GM19240 (cell line): ENCODE measurements around the gene ZBTB42.

Source experiments
- DNase-seq: peaks from one replicate; pipeline ENCODE4 v3.0.0; 2011; ENCODE audit warnings: low spot score; ENCODE audit not compliant: insufficient read length

The ZBTB42 gene

GRCh38 chr14:104794993-104795780 is 5.7 kb upstream of the ZBTB42 start, which contains the start of gene AKT1:
AKT1 (minus strand) TSS chr14:104795748; CDS start chr14:104792643, 3,105 bp downstream.
- DNase-seq: peak; percentile 76

DNA sequence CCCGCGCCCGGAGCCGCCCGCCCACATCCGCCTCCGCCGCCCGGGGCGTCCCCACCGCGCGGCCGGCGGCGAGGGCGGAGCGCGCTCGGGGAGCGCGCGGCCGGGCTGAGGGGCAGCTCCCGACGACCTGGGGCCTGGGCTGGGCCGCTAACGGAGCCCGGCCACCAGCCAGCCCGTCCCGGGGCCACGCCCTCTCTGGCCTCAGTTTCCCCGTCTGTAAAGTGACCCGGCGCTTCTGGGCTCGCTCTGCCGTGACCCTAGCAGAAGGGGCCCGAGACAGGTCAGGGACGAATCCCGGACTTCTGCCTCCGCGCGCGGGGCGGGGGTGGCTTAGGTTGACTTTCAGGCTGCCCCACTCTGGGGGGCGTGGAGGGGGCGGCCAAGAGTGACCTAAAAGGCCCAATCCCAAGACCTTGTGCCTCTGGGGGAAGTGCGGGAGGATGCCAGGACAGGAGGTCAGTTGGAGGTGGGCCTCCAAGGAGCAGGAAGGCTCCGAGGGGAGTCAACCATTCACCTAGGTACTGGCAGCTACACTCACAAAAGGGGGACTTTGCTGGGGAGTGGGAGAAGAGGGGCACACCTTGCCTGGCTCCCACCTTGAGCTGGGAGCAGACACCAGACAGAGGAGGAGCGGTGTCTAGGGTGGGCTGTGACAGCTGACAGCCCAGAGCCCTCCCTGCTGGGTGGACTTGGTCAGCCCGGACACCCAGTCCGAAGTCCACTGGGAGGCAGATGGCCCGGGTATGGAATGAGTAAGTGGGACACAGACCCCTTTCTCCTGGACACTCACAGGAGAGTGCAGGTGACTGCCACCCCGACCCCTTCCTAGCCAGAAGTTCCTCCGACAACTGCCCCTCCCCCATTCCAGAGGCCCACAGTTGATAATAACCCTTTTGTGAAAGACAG is 4.9 kb upstream of the ZBTB42 start:
- DNase-seq: peak; percentile 94

DNA sequence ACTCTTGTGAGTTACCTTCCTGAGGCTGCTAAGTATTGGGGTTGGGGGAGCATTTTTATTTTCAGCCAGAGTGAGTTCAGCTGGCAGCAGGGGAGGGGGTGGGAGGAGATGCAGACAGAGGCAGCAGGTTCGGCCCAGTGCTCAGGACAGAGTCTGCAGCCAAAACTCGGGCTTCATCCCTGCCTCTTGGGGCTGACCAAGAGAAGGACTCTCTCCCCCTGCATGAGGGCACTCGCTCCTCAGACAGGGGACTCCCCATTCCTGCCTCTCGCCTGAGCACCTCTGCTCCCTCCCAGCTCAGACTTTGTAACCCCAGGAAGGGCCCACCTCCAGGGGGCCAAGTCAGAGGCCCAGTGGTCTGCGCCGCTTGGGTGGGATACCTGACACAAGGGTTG is 4.2 kb upstream of the ZBTB42 start:
- no peak for DNase-seq

GRCh38 chr14:104797115-104798044 is 3.5 kb upstream of the ZBTB42 start:
- no peak for DNase-seq

GRCh38 chr14:104798300-104799243 is 2.3 kb upstream of the ZBTB42 start:
- no peak for DNase-seq

DNA sequence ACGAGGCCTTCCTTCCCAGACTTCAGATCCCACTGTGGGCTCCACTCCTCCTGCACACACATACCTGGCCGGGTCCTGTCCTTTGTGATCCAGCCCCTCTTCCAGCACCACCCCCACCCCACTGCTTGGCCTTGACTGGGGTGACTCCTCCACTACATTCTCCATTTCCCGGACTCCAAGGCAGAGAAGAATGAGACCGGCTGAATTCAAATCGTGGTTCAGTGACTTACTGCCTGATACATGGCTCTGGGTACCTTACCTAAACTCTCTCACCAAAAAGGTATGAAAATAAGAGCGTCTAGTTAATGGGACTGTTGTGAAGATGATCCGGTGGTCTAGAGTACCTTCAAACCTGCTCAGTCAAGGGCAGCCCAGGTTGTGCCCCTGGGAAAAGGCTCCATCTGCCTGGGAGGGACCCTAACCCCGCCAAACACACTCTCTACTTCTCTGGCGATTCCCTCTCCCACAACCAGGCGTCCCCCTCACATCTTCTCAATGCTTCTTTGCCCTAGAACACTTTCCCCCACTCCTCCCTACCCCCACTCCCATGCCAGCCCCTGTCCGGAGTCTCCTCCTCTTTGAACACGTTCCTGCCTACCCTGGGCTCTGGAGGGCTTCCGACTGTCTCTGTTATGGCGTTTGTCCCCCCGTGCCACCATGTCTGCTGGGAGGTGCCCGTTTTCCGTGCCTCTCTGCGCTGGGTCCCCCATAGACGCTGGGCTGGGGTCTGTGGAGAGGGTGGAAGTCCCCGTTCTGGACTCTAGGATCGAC is 1.5 kb upstream of the ZBTB42 start:
- DNase-seq: no peak

- peak; percentile 89 for DNase-seq
Observed at GRCh38 chr14:104800015-104800770, 708 bp upstream of the ZBTB42 start.

- no peak for DNase-seq
Observed at GRCh38 chr14:104801520-104802393, 856 bp downstream of the ZBTB42 start.

DNA sequence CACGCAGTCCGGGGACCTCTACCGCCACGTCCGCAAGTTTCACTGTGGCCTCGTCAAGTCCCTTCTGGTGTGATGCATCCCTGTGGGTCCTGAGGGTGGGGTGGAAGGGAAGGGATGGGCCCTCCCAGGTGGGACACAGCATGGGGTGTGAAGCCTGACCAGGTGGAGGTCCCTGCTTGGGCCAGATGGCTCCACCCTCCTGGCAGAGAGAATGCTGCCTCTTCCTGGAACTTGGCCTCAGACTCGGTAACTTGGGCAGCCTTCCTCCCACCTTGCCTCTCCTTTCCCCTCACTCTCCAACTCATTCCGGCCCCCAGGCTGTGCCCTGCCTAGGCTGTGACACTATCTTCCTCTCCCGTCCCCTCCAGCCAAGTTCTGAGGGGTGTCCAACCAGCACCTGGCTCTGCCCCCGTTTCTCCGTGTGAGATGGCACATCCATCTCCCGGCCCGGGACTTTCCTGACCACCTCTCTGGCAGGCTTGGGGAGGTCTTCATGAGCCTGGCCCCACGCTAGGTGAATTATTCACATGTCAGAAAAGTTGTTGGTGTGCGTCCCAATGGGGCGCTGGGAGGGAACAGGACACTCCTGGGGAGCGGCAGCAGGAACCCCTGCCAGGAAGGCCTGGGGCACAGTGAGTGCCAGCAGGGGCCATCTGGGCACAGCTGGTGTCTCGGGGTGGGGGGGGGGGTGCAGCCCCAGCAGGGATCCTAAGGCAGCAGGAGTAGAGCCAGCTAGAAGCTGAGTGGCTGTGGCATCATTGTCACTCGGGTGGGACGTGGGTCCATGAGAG is 1.7 kb downstream of the ZBTB42 start:
- DNase-seq: no peak

- no peak for DNase-seq
Observed at GRCh38 chr14:104803280-104803911, 2.5 kb downstream of the ZBTB42 start.

DNA sequence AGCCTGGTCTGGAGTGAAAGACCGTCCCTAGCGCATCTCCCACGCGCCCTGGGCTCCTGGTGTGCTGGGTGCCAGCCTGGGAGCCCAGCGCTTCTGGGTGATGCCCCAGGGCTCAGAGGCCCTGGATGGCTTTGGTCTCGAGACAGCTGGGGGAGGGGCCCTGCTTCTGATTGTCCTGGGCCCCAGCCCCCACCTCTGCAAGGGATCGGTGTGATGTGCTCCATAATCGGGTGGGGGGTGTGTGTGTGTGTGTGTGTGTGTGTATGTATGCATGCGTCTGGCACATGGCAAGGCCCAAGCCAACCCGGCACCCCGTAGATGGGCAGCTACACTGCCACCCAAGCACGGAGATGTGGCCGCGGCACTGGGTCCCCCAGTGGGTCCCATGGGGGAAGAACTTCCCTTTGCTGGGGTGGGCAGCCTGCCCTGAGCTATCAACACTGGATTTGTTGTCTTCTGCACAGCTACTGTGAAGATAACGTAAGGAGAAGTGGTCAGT is 3.1 kb downstream of the ZBTB42 start:
- no peak for DNase-seq

- DNase-seq: no peak
Observed at GRCh38 chr14:104804481-104805325, 3.8 kb downstream of the ZBTB42 start.

DNA sequence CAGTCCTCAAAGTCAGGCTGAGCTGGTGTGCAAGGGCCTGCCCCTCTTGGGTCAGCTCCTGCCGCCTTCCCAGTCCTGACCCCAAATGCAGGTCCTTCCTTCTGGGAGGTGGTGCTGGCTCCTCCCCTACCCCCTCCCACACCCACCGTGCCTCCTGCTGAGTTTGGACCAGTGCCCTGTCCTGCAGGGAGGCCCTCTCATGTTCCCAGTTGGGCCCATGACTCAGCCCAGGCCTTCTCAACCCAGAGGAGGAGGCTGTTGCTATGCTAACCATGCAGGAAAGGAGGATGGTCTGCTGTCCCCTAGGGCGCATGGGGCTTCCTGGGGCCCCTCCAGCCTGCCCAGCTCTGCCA is 4.4 kb downstream of the ZBTB42 start:
- DNase-seq: no peak

DNA sequence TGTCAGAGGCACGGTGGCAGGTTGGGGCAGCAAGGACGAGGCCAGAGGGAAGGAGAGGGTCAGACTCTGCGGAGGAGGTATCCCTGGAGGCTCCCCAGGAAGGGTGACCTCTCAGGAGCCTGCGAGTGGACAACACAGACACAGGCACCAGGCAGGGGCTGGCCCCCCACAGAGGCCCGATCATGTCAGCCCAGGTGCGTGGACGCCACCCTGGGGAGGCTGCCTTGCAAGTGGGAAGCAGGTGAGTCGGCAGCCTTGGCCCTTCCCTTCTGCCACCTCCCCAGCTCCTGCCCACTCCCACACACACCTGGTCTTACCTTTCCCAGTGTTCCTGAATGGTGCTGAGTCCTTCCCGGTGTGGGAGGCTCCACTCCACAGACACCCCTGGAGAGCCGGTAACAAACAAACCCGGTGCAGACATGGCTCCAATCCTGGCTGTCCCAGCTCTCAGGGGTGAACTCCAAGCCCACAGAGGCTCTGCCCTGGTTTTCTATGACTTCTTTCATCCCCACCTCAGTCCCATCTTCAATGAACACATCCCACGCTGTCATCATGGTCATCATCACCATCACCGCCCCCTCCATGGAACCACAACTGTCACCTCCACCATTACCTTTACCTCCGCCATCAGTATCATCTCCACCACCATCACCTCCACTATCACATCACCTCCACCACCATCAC is 5.2 kb downstream of the ZBTB42 start:
- no peak for DNase-seq
